Calu3 (cell line): ENCODE data around the gene IGFBP5. TPM values are rescaled to one million over a fixed set of nuclear protein-coding genes. Genes with fewer than 3 reads are reported as not detected.

Source experiments
- BruUV-seq: library from RNA; stranded (reverse); fragments of 400-500 nt; replicated peaks from 2 replicates; lab custom pipeline; 2021; lab: Mats Ljungman, UMichigan
- CTCF ChIA-PET: fragments of 300-600 bp; sonication (Branson Sonifier 250); formaldehyde crosslinking; loops from one replicate; lab custom pipeline; 2022; ENCODE audit warnings: antibody characterized with exemption; lab: Charles Lee
- DNase-seq: peaks from one replicate; pipeline ENCODE4 v3.0.0; 2022
- H3K27ac Mint-ChIP-seq: one replicate; pipeline ENCODE4 v1.8.0; 2022; ENCODE audit warnings: mixed read lengths; ENCODE audit not compliant: unreplicated experiment
- H3K27me3 Mint-ChIP-seq: one replicate; pipeline ENCODE4 v1.8.0; 2022; ENCODE audit warnings: mixed read lengths; ENCODE audit not compliant: unreplicated experiment
- H3K36me3 Mint-ChIP-seq: one replicate; pipeline ENCODE4 v1.8.0; 2022; ENCODE audit warnings: mild to moderate bottlenecking, moderate library complexity, mixed read lengths; ENCODE audit not compliant: insufficient read depth, unreplicated experiment
- H3K4me1 Mint-ChIP-seq: one replicate; pipeline ENCODE4 v1.8.0; 2022; ENCODE audit warnings: mild to moderate bottlenecking, low read depth, mixed read lengths; ENCODE audit not compliant: unreplicated experiment
- H3K4me3 Mint-ChIP-seq: one replicate; pipeline ENCODE4 v1.8.0; 2022; ENCODE audit warnings: mild to moderate bottlenecking, low read depth, moderate library complexity, mixed read lengths; ENCODE audit not compliant: unreplicated experiment
- H3K9me3 Mint-ChIP-seq: one replicate; pipeline ENCODE4 v1.8.0; 2022; ENCODE audit warnings: low read depth, mixed read lengths; ENCODE audit not compliant: unreplicated experiment
- intact Hi-C: fragments of 100-400 bp; cut with micrococcal nuclease; formaldehyde crosslinking; loops from one replicate; pipeline ENCODE4 v1.10.0; 2022; ENCODE audit not compliant: unreplicated experiment
- total RNA-seq: library from RNA; stranded (reverse); gene quantifications from 2 replicates; pipeline ENCODE4 v1.2.3, GENCODE V29; 2022
- TF ChIP-seq, protein P1 (sequence below): fragments of 200-600 bp; IDR thresholded peaks from one replicate; pipeline ENCODE4 v1.8.0; 2022; ENCODE audit warnings: antibody characterized with exemption; ENCODE audit not compliant: unreplicated experiment

The IGFBP5 gene
- total RNA-seq, 1 experiment from 2014 or later = 14.8 TPM

DNA sequence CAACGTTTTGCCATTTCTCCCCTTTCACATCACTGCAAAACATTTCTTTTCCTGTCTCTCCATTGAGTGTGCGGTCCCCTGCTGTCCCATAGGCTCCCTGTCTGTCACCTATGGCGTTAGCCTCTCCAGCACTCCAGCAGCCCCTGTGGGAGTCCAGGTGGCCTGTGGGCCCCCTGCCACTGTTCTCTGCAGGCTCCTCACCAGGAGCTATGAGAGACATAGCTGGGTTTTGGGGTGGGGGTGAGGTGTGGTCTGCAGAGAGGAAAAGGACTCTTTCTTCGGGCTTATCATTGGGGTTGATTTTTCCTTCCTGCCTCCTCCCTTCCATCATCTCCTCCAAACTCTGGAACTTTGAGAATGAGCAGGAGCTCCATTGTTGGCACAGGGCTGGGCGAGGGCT is 36.1 kb upstream of the IGFBP5 start:
- BruUV-seq = no TSS peak
- H3K4me3 Mint-ChIP-seq = no peak overlapping the region
- TF ChIP-seq, protein P1, sequence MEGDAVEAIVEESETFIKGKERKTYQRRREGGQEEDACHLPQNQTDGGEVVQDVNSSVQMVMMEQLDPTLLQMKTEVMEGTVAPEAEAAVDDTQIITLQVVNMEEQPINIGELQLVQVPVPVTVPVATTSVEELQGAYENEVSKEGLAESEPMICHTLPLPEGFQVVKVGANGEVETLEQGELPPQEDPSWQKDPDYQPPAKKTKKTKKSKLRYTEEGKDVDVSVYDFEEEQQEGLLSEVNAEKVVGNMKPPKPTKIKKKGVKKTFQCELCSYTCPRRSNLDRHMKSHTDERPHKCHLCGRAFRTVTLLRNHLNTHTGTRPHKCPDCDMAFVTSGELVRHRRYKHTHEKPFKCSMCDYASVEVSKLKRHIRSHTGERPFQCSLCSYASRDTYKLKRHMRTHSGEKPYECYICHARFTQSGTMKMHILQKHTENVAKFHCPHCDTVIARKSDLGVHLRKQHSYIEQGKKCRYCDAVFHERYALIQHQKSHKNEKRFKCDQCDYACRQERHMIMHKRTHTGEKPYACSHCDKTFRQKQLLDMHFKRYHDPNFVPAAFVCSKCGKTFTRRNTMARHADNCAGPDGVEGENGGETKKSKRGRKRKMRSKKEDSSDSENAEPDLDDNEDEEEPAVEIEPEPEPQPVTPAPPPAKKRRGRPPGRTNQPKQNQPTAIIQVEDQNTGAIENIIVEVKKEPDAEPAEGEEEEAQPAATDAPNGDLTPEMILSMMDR = no peak
- no peak for DNase-seq
- no peak overlapping the region for H3K27ac Mint-ChIP-seq
- H3K4me1 Mint-ChIP-seq = no peaks in the 10 kb centered on the region
- H3K27me3 Mint-ChIP-seq = peaks cover 60% of the 10 kb centered on the region
- no peaks in the 10 kb centered on the region for H3K36me3 Mint-ChIP-seq
- intact Hi-C loops = no loop called here
- CTCF ChIA-PET = interaction anchor here (0.6 kb wide), 1 partner anchor 342 kb away, joined by 5 read pairs; no protein-coding TSS in a partner anchor
- peaks cover 3% of the 10 kb centered on the region for H3K9me3 Mint-ChIP-seq

DNA sequence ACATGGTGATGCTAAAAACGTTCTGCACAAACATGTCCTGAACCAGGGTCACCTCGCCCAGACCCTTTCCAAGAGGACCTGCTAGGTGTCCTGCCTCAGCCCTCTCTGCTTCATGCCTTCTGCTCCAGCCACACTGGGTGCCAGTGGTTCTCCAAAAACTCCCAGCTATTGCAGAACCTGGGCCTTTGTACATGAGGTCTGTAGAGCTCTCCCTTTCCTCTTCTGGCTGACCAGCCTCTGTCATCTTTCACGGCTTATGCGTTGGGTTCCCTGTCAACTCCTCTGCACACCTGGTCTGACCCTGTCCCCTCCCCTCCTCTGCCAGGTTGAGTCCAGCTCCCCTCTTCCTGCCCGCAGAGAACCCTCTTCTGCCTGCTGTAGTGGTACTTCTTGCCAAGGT is 35.5 kb upstream of the IGFBP5 start:
- peaks cover 56% of the 10 kb centered on the region for H3K27me3 Mint-ChIP-seq
- peaks cover 3% of the 10 kb centered on the region for H3K9me3 Mint-ChIP-seq
- TF ChIP-seq, protein P1 = no peak
- H3K4me3 Mint-ChIP-seq = no peak overlapping the region
- H3K36me3 Mint-ChIP-seq = no peaks in the 10 kb centered on the region
- intact Hi-C loops = no loop called here
- no TSS peak for BruUV-seq
- CTCF ChIA-PET = interaction anchor here (0.6 kb wide), 1 partner anchor 343 kb away, joined by 5 read pairs; no protein-coding TSS in a partner anchor
- DNase-seq = no peak
- H3K27ac Mint-ChIP-seq = no peak overlapping the region
- H3K4me1 Mint-ChIP-seq = no peaks in the 10 kb centered on the region

DNA sequence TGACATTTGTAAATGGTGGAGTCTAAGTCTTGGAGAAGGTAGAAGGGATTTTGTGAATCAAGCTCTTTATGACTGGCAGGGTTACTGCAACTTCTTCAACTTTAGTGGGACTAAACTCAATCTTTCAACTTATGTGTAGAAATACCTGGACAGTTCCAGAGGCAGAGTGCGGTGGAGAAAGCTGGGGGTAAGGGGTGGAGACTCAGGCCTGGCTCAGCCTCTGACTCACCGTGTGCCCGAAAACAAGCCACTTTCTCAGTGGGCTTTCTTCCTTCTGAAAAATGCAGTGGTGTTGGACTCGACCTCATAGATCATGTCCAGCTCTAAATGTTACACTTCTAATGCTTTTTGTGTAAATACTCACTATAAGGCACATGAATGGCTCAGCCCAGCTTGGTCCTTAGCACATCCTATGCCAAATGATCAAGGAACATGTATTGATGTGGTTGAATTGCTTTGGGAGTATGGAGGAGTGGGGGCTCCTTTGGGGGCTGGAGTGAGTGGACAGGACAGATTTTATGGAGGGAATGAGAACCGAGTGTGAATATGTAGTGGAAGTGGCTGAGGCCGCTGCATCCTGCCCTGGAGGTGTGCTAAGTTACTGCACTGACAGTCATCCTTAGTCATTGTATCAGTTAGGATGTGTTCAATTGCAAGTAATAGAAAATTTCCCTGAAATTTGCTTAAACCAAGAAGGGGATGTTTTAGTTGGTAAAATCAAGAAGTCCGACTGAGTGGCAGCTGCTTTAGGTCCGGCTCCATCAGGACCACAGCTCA is 32.2 kb upstream of the IGFBP5 start:
- Mint-ChIP-seq H3K4me1 (no peaks in the 10 kb centered on the region), H3K27me3 (peaks cover 35% of the 10 kb centered on the region), H3K4me3 (no peak overlapping the region), H3K27ac (no peak overlapping the region), H3K36me3 (no peaks in the 10 kb centered on the region), H3K9me3 (no peaks in the 10 kb centered on the region)
- intact Hi-C loops = no loop called here
- DNase-seq = no peak
- BruUV-seq = no TSS peak
- TF ChIP-seq, protein P1 = no peak
- CTCF ChIA-PET = no interaction called here

DNA sequence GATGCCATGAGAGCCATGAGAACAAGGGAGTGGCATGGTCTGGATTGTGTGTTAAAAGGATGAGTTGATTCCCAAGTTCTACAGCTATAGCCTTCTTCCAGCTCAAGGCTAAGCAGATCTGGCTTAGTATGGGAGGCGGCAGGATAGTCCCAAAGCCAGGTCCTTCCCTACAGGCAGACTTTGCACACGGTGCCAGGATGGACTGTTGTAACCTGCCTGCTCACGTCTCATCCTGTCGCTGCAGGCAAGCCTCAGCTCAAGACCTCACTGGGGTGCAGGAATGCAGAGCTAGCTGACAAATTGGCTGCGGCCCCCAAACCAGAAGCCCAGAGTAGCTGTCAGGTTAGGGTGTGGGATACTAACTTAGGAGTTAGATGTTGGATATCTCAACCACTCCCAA is 28.8 kb upstream of the IGFBP5 start:
- TF ChIP-seq, protein P1 = no peak
- H3K4me1 Mint-ChIP-seq = no peaks in the 10 kb centered on the region
- peaks cover 19% of the 10 kb centered on the region for H3K27me3 Mint-ChIP-seq
- H3K4me3 Mint-ChIP-seq = no peak overlapping the region
- H3K27ac Mint-ChIP-seq = no peak overlapping the region
- H3K9me3 Mint-ChIP-seq = no peaks in the 10 kb centered on the region
- CTCF ChIA-PET = no interaction called here
- intact Hi-C loops = no loop called here
- no peaks in the 10 kb centered on the region for H3K36me3 Mint-ChIP-seq
- BruUV-seq = no TSS peak
- no peak for DNase-seq
